HG03439 (cell line): ENCODE measurements around the gene CDKAL1.

Experiments
- ATAC-seq: cut with Tn5 transposase; IDR thresholded peaks from one replicate; pipeline ENCODE4 v1.9.1; 2021; ENCODE audit warnings: mild to moderate bottlenecking, moderate library complexity; ENCODE audit not compliant: unreplicated experiment

The CDKAL1 gene

DNA sequence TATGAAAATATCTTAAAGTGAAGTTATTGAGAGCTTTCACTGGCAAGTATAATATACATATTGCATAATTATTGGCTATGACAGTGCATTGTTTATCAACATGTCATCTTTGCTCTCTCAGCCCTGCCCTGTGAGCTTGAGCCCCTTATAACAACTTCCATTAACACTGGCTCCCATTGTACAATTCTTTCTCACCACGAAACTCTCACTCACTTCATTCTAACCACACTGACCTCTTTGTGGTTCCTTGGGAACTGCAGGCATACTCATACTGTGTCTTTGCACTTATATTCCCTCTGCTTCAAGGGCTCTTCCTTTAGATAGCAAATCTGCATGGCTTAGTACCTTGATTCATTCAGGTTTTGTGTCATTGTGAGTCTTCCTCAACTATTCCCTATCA lies 411.8 kb downstream of the CDKAL1 start:
- ATAC-seq = peak; percentile 67

DNA sequence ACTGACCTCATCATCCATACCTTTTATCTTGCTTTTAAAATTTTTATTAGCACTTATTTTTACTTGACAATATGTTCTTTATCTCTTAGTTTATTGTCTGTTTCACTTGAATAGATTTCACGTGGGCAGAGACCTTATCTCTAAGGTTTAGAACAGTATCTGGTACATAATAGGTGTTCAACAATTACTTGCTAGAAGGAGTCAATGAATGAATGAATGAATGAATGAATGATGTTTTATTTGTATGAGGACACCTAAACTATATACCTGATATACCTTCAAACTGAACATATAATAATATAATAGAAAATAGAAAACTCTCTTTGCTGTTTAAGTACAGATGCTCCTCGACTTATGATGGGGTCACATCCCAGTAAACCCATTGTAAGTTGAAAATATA lies 412.6 kb downstream of the CDKAL1 start:
- no peak for ATAC-seq

DNA sequence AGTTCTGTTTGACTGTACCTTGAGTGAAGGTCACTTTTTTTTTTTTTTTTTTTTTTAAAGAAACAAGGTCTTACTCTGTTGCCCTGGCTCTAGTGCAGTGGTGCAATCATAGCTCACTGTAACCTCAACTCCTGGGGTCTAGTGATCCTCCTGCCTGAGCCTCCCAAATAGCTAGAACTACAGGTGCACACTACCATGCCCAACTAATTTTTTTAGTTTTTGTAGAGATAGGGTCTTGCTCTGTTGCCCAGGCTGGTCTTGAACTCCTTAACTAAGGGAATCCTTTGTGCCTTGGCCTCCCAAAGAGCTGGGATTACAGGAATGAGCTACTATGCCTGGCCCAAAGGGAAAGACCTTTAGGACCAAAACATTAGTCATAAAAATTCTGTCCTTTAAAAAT lies 413.7 kb downstream of the CDKAL1 start:
- no peak for ATAC-seq

DNA sequence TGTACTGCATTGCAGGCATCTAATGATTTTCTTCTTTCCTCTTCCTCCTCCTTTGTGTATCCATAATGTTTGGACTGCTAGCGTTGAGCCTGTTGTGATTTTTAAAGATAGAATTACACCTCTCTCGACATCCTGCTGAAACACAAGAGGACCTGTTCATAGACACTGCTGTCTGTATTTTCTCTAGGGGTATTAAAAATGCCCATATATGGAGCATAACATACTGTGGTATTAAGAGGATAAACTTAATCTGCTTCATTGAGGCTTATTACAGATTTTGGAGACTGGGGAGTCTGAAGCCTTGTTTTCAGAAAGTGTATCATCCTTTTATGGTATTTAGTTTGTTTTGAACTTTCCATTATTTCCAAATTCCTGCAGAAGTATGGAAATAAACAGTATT lies 414.3 kb downstream of the CDKAL1 start:
- ATAC-seq = no peak

DNA sequence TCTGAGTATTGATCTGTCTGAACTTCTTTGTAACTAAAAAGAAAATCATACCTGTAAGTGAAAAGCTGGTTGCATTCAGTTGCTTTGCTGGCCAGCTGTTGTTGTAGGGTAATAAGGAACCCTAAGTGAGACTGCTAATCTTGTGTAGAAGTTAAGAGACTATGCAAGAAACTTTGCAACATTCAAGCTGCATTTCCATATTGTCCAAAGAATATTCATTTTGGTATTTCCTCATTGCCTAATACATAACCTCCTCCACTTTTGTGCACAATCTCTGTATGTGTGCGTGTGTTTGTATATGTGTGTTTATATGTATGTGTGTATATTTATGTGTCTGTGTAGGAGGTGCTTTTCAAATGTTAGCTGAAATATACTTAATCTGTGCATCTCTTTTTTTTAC lies 414.9 kb downstream of the CDKAL1 start:
- no peak for ATAC-seq

DNA sequence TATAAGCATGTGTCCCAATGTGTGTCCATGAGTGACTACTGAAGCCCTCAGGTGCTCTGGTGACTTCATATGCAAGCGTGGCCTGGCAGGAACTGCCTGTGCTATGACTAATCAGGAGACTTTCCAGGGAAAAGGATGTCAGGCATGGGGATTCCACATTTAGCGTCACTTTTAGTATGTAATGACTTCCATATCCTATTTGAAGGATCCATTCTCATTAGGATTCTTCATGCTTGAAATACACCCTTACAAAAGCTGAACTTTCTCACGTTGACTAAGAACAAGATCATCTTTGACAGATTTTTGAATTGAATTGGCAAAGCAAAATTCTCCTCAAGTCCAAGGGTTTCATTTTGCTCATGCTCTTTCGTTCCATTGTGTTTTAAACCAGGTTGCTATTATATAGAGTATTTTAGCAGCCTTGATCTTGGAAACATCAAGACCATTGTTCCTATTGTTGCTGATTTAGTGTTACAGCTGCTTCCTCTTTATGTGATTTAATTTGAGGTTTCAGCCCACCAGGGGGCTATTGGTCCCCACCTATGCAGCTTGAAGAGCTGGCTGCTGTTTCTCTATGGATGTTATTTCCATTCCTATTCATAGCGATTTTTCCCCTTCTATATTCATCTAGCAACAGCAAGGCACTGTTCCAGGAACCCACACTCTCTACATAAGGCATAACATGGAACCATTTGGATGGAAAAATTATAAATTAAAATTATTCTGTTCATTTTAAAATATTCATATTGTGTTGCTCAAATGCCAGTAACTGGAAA lies 418.6 kb downstream of the CDKAL1 start:
- ATAC-seq = no peak

DNA sequence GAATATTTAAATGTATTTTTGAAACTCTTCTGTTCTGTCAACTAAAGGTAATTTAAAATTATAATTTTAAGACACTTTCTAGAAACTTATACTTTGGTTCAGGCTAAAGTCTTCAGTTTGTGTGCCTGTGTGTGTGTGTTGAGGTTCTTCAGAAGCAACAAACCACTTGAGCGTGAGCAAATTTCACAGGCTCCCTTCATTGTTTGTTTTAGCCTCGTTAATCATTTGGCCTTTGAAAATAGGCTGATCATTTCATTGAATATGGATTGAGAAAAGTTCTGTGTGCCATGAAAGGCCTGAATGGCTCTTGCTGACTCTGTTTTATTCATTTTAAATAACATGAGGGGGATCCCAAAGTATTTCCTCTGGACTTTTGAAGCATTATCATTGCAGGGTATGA lies 420.1 kb downstream of the CDKAL1 start:
- no peak for ATAC-seq

DNA sequence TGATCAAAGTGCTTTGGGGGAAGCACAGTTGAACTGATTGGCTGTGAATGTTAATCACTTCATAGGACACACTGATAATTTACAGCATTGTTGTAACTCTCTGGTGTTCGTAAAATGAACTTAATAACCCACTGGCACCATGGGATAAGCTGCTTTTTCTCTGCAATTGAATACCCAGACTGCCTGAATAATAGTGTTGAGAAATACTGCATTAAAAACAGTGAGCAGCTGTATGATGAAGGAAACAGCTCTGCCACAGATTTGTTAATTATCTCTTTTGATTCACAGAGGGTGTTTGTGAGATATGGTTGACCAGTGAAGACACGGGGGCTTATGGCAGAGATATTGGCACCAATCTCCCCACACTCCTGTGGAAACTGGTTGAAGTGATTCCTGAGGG lies 420.9 kb downstream of the CDKAL1 start:
- ATAC-seq = no peak

DNA sequence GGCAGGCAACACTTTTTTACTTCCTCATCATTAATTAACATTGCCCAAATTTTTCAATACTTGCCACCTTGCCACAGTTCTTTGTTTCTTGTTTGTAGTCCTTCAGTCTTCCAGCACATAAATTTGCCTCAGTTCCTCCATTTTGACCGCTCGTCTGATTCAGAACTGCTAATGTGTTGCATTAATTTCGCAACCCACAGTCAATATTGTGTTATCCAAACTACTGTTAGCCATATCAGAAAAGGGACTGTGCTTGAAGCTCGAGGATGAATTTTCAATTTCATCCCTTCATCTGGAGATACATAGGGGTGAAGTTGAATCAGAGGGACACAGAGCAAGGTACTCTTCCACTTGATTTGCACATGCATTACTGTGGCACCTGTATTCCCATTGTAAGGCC lies 421.5 kb downstream of the CDKAL1 start:
- ATAC-seq = no peak

DNA sequence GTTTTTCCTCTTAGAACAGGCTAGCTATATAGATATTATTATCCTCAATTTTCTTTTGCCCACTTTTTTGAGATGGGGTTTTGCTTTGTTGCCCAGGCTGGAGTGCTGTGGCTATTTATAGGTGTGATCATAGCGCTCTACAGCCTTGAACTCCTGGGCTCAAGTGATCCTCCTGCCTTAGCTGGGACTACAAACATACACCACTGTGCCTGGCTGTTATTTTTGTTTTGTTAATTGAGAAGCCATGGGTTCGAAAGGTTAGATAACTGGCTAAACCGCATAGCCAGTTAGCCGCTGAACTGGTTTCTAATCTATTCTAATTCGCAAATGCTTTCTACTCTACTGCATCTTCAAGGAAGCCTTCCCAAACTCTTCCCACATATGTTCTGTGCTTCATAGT lies 425.8 kb downstream of the CDKAL1 start:
- no peak for ATAC-seq

DNA sequence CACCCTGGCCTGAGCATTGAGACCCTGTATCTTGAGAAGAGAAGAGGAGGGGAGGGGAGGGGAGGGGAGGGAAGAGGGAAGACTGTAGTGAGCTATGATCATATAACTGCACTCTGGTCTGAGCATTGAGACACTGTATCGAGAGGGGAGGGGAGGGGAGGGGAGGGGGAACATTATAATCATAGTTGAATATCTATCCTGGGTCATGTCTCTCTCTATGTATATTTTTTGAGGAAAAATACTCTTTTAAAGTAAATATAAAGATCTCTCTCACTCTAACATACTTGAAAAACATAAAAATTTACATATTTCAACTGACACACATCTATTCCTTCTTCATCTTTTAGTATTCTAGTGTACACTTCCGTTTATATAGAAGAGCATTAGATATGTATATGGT lies 431.0 kb downstream of the CDKAL1 start:
- no peak for ATAC-seq

DNA sequence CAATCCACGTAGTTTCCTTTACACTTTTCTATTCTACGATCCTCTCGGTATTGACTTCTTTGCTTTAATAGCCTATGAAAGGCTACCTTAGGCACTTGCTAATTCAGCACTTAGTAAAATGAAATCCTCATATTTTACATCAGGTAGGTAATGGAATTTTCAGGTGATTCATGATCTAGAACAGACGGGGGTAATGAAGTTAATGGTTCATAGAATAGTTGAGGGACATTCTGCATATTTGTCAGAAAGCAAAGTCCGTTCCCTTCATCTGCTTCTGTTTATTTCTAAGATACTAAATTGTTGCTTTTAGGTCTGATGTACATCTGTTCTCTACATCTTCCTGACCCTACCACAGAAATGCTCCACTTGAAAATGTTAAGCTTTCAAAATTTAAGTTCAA lies 431.7 kb downstream of the CDKAL1 start:
- no peak for ATAC-seq

DNA sequence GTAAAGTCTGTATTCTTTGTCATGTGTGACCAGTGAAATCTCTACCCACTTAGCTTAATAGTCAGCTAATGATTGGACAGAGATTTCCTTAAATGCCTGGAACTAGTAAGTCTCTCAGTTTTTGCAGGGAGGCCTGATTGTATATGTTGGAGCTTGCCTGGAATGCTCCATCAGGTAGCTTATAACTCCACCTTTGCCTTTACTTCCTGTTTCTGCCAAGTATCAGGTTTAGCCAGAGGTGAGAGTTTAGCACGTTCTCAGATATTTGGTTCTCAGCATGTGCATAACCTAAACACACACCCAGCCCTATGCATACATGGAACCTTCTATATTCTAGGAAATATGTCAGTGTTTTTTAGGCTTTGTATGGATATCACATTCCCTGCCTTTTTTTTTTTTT lies 435.3 kb downstream of the CDKAL1 start:
- ATAC-seq = no peak

DNA sequence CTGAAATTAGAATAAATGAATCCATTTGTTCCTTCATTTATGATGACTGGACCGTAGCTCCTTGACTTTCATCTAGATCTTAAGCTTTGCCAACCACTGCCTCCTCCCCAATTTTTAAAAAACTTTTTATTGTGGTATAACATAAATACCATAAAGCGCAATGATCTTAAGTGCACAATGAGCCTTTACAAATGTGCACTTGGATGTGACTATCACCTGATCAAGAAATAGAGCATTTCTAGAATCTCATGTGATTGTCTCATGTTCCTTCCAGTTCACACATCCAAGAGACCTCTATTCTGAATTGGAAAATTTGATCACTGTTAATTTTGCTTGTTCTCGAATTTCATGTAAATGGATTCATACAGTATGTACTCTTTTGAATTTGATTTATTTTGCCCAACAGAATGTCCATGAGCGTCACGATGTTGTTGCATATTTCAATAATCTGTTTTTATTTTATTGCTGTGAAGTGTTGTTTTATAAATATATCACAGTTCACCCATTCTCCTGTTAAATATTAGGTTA lies 442.2 kb downstream of the CDKAL1 start:
- no peak for ATAC-seq

DNA sequence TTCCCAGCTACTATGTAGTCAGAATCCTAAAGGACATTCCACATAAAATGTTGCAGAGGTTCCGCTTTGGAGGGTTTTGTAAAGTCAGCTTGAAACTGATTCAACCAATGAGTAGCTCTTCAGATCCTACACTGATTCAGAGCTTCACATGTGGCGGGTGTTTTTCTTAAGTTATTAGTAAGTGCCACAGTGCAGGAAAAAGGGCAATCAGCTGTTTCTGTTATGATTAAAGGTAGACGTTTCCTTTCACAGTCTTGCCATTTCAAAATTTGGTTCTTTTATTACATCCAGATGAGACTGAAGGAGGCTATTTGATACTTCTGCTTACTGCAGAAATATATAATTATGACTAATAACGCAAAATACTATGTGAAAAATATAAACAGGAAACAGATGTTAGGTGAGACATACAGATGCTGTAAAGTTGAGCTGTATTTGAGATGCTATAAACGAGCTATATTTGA lies 443.9 kb downstream of the CDKAL1 start:
- peak; percentile 74 for ATAC-seq

DNA sequence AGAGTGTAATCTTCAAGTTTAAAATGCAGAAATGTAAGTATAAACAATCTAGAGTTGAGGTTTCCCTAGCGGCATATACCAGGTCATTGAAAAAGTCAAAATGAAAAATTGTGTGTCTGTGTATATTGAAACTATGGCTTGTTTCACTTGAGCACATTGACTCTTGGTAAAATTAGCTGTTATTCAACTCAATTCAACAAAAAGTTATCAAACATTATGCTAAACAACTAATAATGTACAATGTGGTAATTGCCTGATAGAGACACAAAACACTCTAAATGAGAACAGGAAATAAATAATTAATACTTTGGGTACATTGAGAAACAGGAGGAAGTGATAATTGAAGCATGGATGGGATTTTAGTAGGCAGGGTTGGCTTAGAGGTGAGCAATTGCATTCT lies 444.8 kb downstream of the CDKAL1 start:
- no peak for ATAC-seq

DNA sequence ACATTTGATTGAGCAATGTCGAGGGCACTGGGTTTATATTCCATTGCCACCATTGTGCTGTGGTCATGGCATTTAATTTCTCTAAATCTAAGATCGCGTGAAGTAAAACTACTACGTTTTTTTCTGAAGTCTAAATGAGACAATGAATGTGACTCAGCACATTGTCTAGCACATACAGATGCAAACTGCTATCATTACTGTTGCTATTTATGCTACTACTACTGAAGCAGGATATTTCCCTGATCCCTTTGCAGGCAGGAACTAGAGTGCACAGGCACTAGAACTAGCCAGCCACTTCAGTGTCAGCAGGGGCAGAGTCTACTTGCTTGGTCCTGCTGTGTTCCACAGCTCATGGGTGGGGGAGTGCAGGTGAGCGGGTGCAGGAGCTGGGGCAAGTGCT lies 449.7 kb downstream of the CDKAL1 start:
- no peak for ATAC-seq

DNA sequence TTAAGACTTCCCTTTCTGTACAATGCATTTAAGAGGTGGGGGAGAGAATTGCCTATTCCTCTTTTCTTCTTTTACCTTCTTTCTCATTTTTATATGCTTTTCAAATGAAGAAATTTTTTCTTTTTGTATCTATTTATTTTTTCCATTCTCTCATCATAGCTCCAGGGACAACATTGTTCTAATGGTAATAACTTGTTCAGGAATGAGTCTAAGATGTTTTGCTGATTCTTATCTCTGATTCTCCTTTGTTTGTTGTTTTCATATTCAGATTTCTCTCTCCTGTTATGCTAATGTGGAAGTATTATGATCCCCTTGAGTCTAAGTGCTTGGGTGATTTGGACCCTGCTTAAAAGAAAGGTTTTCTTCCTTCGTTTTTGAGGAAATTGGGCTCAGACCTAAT lies 451.6 kb downstream of the CDKAL1 start:
- ATAC-seq = no peak

DNA sequence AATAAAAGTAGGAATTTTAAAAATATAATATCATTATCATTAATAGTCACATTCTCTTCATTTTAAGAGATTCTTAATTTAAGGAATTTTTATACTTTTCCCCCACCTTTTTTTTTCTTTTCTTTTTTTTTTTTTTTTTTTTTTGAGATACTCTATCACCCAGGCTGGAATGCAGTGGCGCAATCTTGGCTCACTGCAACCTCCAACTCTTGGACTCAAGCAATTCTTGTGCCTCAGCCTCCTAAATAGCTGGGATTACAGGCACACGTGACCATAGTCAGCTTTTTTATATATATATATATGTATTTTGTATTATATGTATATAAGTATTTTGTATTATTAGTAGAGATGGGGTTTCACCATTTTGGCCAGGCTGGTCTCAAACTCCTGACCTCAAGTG lies 457.7 kb downstream of the CDKAL1 start:
- no peak for ATAC-seq

DNA sequence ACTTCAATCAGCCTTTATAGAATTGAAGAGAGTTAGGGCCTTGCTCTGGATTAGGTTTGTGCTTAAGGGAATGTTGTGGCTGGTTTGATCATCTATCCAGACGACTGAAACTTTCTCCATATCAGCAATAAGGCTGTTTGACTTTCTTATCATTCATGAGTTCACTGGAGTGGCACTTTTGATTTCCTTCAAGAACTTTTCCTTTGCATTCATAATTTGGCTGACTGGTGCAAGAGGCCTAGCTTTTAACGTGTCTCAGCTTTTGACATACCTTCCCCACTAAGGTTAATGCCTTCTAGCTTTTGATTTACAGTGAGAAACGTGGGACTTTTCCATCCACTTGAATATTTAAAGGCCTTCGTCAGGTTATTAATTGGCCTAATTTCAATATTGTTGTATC lies 461.8 kb downstream of the CDKAL1 start:
- no peak for ATAC-seq

DNA sequence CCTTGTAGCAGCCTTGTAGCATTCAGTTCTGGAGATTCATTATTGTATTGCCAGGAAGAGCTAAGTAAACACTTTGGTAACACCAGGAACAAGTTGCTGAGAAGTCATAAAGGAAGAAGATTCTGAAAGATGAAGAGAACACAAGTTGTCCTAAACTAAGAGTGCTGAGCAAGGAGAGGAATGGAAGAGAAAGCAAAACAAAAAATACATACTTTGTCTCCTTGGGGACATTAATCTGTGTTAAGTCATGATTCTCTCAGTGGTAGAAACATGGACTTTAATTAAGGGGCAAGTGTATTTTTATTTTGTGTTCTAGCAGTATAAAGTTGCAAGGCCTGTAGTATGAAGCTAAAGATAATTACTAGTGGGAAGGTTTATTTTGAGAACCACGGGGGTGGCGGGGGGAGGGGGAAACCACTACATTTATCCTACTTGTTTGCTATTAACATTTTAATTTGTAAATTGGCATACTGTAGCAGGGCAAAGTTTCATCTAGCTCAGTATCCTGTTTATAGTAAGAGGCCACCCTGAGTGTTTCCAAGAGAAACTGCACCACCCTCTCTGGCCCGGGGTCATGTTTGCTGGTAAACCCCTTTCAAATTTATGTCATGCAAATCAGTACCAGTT lies 463.0 kb downstream of the CDKAL1 start:
- ATAC-seq = no peak

DNA sequence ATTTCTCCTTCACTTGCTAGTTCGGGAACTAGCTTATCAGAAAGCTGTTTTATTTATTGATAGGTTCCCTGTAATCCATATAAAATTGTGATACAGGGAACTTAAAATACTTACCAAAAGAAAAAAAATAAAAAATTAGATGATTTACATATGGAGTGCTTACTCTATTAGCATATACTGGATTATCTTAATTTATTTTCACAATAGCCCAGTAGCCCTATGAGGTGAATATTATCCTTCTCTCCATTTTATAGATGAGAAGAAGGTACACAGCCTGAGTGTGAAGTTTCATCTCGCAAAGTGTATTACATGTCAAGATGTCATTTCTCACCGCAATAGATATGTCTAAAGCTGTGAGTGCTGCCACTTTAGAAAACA lies 463.5 kb downstream of the CDKAL1 start:
- ATAC-seq = no peak
